ENCODE data around the gene TPD52L1. TPM values are rescaled to one million over a fixed set of nuclear protein-coding genes. Genes with fewer than 3 reads are reported as not detected.

TPD52L1 gene
- total and polyA plus RNA-seq, 10 of the 15 experiments (the other 5 are each of a cell fraction or from before 2014, with no cell fraction given): 0.03 to 2.6 (median 0.16) TPM; not detected in 3

DNA sequence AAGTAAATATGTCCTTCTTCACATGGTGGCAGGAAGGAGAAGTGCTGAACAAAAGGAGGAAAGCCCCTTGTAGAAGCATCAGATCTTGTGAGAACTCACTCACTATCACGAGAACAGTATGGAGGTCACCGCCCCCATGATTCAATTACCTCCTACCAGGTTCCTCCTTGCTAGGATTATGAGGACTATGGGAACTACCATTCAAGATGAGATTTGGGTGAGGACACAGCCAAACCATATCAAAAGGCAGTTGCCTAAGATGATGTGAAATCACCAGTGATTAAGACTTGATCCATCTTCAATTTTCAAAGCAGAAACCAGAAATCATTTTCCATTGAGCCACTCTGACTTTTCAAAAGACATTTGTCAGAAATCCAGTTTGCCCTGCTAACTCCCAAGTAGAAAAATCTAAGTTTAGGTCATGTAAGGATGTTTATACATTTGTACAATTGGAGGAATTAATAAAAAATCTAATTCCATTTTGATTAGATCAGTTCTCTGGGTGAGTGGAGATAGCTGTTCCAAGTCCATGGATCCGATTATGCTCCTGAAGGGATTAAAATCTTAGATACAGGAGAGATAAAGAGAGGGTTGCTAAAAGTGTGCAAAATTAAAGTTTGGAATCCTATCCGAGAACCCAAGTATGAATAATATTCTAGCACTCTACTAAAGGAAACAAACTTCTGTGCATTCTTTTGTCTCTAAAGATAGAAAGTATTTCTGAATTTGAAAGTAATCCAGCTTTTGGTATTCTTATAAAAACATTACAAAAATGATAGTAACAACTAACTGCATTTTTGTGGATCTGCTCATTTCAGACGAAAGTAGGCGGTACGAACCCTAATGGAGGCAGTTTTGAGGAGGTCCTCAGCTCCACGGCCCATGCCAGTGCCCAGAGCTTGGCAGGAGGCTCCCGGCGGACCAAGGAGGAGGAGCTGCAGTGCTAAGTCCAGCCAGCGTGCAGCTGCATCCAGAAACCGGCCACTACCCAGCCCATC, 108.7 kb downstream of the TPD52L1 start:
- POLR2A ChIA-PET: no interaction called here
- Histone ChIP-seq H3K4me1 (ENCODE audit: control insufficient read depth, insufficient read depth, low read length) (no peaks in the 10 kb centered on the region), H4K20me1 (ENCODE audit: control insufficient read depth, insufficient read depth) (no peaks in the 10 kb centered on the region), H3K36me3 (ENCODE audit: control insufficient read depth in 2 of 2, insufficient read depth in 2 of 2, low read length in 1 of 2) (no peaks in the 10 kb centered on the region), H3K4me3 (no peak overlapping the region), H3K27ac (ENCODE audit: control insufficient read depth, insufficient read depth) (no peak overlapping the region), H3K4me2 (ENCODE audit: control insufficient read depth, insufficient read depth) (no peak overlapping the region), H2AFZ (ENCODE audit: control insufficient read depth, low read depth, low read length) (no peak overlapping the region), H3K9me3 (replicated peaks; ENCODE audit: control insufficient read depth, insufficient read depth, low read length) (no peaks in the 10 kb centered on the region), H3K9ac (ENCODE audit: control insufficient read depth, insufficient read depth, low read length) (no peak overlapping the region), H3K79me2 (ENCODE audit: control insufficient read depth, insufficient read depth, low read length) (no peaks in the 10 kb centered on the region), H3K27me3 (replicated peaks in 1 of 2; ENCODE audit: control insufficient read depth in 2 of 2, insufficient read depth in 2 of 2, low read length in 1 of 2) (no peaks in the 10 kb centered on the region)
- intact Hi-C loops (cut with micrococcal nuclease; ENCODE audit: unreplicated experiment): no loop called here
- TF ChIP-seq ASH2L (IDR thresholded peaks at IDR 0.05; ENCODE audit: borderline replicate concordance, low read depth): no peak
- TF ChIP-seq RAD21 (IDR thresholded peaks at IDR 0.05; ENCODE audit: insufficient read depth, low read depth, low read length): no peak
- TF ChIP-seq FOXK2 (IDR thresholded peaks at IDR 0.05): no peak
- no peak for TF ChIP-seq SRF (IDR thresholded peaks at IDR 0.05; ENCODE audit: low read depth in 2 of 2, low read length in 2 of 2)
- TF ChIP-seq, protein P1, sequence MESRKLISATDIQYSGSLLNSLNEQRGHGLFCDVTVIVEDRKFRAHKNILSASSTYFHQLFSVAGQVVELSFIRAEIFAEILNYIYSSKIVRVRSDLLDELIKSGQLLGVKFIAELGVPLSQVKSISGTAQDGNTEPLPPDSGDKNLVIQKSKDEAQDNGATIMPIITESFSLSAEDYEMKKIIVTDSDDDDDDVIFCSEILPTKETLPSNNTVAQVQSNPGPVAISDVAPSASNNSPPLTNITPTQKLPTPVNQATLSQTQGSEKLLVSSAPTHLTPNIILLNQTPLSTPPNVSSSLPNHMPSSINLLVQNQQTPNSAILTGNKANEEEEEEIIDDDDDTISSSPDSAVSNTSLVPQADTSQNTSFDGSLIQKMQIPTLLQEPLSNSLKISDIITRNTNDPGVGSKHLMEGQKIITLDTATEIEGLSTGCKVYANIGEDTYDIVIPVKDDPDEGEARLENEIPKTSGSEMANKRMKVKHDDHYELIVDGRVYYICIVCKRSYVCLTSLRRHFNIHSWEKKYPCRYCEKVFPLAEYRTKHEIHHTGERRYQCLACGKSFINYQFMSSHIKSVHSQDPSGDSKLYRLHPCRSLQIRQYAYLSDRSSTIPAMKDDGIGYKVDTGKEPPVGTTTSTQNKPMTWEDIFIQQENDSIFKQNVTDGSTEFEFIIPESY (IDR thresholded peaks at IDR 0.05): no peak
- no peak for TF ChIP-seq EED (IDR thresholded peaks at IDR 0.05; ENCODE audit: low read depth)
- no peak for TF ChIP-seq RELB (IDR thresholded peaks at IDR 0.05; ENCODE audit: low read depth)
- TF ChIP-seq ZNF274 (IDR thresholded peaks at IDR 0.05; ENCODE audit: insufficient read depth, insufficient read length): no peak
- TF ChIP-seq ATF7 (IDR thresholded peaks at IDR 0.05; ENCODE audit: low read depth): no peak
- no peak for TF ChIP-seq SP1 (IDR thresholded peaks at IDR 0.05; ENCODE audit: low read depth, low read length)
- TF ChIP-seq ZNF622 (IDR thresholded peaks at IDR 0.05): no peak
- no peak for TF ChIP-seq SMARCA5 (IDR thresholded peaks at IDR 0.05)
- TF ChIP-seq PML (IDR thresholded peaks at IDR 0.05; ENCODE audit: low read length): no peak
- TF ChIP-seq FOS (IDR thresholded peaks at IDR 0.05; ENCODE audit: borderline replicate concordance, extremely low read depth, insufficient read length): no peak
- no peak for TF ChIP-seq CREM (IDR thresholded peaks at IDR 0.05; ENCODE audit: low read depth)
- TF ChIP-seq STAT1 (conservative IDR thresholded peaks at IDR 0.05): no peak
- TF ChIP-seq MYC (IDR thresholded peaks at IDR 0.05; ENCODE audit: insufficient read depth, insufficient read length, insufficient replicate concordance, low read length, severe bottlenecking): no peak
- TF ChIP-seq, protein P2, sequence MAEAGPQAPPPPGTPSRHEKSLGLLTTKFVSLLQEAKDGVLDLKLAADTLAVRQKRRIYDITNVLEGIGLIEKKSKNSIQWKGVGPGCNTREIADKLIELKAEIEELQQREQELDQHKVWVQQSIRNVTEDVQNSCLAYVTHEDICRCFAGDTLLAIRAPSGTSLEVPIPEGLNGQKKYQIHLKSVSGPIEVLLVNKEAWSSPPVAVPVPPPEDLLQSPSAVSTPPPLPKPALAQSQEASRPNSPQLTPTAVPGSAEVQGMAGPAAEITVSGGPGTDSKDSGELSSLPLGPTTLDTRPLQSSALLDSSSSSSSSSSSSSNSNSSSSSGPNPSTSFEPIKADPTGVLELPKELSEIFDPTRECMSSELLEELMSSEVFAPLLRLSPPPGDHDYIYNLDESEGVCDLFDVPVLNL (IDR thresholded peaks at IDR 0.05; ENCODE audit: low read depth, low read length): no peak
- SMC1A ChIA-PET (ENCODE audit: uncharacterized antibody, unreplicated experiment): no interaction called here
- FAIRE-seq: no peak
- no peak for ATAC-seq
- CTCF ChIA-PET: no interaction called here
- no peak for DNase-seq (ENCODE audit: low read depth, low spot score)
- 70% methylated on average over 12 of the region's 12 CpGs for WGBS (ENCODE audit: insufficient coverage, insufficient replicate concordance, low lambda C conversion rate, missing lambda C conversion rate)
- no TSS peak for BruUV-seq (replicated peaks)
- RAD21 ChIA-PET (ENCODE audit: unreplicated experiment): no interaction called here
- in situ Hi-C loops (cut with MboI): no loop called here

Data from GM12878 (cell line).